DMS153 treated with DMSO at 0.1 percent for 48 hours (cell line): ENCODE measurements around the gene NBEA.
A peak's percentile ranks its signal among the peaks of the same experiment; 100 is the strongest.
"Not testable (repeated sequence)": the region's sequence is repeated elsewhere in the genome, so short reads cannot be mapped to it uniquely, and the experiment has no call there.

ENCODE experiments used
- DNase-seq: peaks from one replicate; lab custom pipeline; 2025; ENCODE audit not compliant: unreplicated experiment; lab: John Stamatoyannopoulos, UW

NBEA gene

GRCh38 chr13:35630551-35631275 is 688.6 kb downstream of the NBEA start:
- peak; percentile 28 for DNase-seq

GRCh38 chr13:35631666-35632065 is 689.6 kb downstream of the NBEA start:
- DNase-seq, result no peak

DNA sequence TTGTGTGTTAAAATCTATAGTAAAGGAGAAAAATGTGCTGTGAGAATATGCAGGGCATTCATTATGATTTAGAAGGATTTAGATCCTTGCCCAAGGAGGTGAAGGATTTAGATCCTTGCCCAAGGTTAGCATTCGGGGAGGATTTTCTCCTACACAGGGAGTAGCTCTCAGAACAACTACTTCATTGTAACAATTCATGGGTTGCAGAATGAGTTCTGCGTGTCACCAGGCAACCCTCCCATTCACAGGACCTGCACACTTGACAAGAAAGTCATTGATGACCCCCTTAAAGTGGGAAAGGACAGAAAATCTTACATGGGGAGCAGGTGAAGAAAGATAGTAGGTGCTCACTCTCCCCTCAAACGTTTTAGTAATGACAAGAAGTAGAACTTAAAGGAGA is 701.6 kb downstream of the NBEA start:
- no peak for DNase-seq

- DNase-seq, result no peak
Measured at GRCh38 chr13:35646056-35646774, 704.1 kb downstream of the NBEA start.

DNA sequence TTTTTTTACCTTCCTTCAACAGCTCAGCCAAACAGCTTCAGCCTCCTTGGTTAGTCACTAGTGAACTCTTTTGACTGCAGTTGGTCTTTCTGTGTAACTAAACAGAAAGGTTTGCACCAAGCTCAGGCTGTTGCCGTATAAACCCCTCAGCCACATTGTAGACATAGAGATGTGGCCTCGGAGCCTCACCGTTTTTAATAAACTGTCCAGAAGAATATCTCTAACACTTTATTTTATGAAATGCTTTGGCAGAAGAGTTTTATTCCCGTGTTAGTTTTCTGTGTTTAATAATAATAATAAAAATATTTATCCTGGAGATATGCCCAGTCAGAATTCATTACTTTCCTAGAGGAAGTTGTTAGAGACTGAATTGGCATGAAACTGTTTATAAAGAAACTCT is 706.1 kb downstream of the NBEA start:
- DNase-seq, result no peak

- no peak for DNase-seq
Measured at GRCh38 chr13:35649162-35649561, 707.1 kb downstream of the NBEA start.

- DNase-seq, result no peak
Measured at GRCh38 chr13:35659796-35660195, 717.7 kb downstream of the NBEA start.

GRCh38 chr13:35664747-35665146 is 722.7 kb downstream of the NBEA start:
- no peak for DNase-seq

- DNase-seq, result no peak
Measured at GRCh38 chr13:35669321-35669720, 727.3 kb downstream of the NBEA start.

- DNase-seq, result no peak
Measured at GRCh38 chr13:35672611-35673010, 730.5 kb downstream of the NBEA start.

- DNase-seq, result no peak
Measured at GRCh38 chr13:35675651-35676050, 733.6 kb downstream of the NBEA start.

DNA sequence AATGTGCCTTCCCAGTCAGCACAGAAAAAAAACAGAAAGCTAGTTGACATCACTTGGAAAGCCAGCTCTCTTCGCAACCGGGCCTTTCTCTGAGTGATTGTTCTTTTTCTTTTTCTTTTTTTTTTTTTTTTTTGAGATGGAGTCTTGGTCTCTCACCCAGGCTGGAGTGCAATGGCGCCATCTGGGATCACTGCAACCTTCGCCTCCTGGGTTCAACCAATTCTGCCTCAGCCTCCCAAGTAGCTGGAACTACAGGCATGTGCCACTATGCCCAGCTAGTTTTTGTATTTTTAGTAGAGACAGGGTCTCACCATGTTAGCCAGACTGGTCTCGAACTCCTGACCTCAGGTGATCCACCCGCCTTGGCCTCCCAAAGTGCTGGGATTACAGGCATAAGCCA is 735.8 kb downstream of the NBEA start:
- DNase-seq, result not testable (repeated sequence)

- DNase-seq, result no peak
Measured at GRCh38 chr13:35681685-35682084, 739.6 kb downstream of the NBEA start.

DNA sequence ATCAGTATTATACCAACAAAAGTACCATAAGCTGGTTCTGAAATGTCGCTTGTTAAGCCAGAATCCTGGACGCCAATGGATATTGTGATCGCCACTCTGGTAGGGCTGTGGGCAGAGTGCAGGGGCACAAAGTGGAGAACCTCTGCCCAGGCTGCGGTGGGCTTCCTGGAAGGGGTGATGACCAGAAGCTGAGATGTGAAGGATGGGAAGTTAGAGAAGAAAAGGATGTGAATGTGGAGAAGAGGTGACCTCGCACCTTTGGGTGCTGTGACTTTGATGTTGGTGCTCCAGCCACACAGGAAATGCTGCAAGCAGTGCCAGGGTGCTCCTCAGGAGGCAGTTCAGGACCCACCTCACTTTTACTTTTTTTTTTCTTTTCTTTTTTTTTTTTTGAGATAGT is 742.4 kb downstream of the NBEA start:
- DNase-seq, result no peak

DNA sequence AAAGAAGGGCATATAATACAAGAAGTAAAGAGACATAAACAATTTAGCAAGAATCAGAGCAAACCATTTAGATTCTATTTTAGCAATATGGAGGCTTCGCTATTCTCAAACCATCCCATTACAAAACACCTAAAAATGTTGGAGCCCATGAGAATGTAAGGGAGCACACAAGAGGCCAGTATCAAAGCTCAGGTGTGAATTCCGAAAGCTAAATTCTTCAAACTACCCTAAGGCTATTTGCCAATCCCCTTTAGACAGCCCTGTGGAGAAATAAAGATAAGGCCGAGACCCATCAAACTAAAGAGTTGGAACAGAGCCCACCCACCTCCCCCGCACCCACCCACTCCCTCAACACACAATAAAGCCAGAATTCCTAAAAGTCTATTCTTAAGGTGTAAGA is 745.3 kb downstream of the NBEA start:
- no peak for DNase-seq

DNA sequence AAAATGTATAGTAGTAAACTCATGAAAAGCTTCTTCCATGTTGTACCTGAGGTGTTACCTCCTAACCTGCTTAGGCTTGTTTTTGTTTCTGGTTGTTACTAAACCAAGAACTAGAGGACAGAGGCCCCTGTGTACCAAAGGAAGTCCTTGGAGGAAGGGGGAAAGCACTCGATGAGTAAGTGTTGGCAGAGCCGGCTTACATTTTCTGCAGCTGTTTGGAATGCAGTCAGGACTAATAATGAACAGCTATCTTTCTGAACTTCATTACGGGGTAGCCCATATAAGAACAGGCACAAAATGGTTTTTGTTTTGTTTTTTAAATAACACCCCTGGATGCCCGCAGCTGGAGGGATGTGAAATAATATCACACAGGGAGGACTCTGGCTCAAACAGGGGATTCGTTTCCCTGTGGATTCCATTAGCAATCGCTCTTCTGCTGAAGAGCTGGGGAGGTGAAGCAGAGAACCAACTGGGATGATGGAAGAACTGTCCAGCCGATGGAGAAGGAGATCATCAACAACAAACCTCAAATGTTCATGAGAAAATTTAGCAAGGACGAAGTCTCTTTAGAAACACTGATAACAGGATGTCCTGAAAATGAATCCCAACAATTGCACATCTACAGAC is 748.6 kb downstream of the NBEA start:
- no peak for DNase-seq

DNA sequence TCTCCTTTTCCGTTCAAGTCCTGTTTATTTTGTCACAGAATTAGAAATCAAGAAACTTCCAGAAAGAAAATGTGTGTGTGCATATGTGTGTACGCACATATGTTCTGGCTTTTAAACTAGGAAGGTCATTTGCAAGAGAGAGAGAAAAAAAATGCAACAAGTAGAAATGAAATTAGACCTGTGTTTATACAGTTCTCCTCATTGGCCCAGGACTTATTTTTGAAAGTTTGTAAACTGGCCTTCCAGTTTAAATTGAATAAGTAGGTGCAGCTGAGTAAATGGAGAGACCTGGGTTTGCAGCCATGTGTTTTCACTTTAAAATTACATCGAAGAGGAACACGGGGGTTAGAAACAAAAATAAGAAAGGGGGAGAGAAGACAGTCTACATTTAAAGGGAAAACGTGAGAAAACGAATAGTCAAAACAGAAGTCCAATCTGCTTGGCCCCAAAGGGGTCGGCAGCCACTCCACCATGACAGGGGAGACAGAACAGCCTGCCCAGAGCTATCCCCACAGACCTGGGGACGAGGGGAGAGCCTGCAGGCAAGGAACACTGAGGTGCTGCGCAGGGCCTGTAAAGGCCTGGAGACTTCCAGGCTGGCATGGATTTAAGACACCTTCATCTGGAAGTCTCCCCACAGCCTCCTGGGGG is 751.2 kb downstream of the NBEA start:
- no peak for DNase-seq

- no peak for DNase-seq
Measured at GRCh38 chr13:35694031-35694430, 752.0 kb downstream of the NBEA start.

DNA sequence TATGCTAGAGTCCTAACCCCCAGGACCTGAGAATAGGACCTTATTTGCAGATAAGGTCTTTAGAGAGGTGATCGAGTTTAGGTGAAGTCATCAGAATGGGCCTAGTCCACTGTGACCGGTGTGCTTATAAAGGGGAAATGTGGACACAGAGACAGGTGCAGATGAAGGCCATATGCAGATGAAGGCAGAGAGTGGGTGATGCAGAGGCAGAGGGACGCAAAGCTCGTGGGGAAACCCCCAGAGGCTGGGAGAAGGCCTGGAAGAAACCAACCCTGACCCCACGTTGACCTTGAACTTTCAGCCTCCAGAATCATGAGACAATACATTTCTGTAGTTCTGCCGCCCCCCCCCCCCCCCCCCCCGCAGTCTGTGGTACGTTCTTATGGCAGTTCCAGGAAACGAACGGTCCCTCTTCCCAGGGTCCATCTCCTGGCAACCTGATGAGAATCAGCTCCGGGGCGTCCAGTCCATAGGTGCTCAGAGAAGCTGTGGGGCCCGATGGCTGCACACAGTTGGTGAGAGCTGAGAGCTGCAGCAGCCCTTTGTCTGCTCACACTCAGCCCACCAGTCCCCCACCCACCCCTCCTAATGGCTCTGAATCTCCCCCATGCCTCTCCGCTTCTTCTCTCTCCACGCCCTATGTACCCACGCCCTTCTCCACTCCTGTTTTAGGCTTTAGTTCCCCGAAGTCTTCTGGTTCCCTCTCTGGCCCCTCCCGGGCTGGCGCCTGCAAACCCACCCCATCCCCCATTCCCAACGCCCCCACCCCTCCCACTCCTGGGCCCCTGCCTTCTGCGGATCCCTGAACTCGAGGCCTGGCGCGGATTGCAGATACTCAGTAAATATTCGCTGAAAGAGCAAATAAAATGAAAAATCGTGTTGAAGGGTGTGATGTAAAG is 752.7 kb downstream of the NBEA start:
- no peak for DNase-seq

GRCh38 chr13:35695448-35695770 is 753.3 kb downstream of the NBEA start:
- no peak for DNase-seq

GRCh38 chr13:35697186-35697730 is 755.2 kb downstream of the NBEA start:
- no peak for DNase-seq
